ENCODE measurements around the gene PDCL2.
"Not testable (repeated sequence)": the region's sequence is repeated elsewhere in the genome, so short reads cannot be mapped to it uniquely, and the experiment has no call there.

PDCL2 gene, protein sequence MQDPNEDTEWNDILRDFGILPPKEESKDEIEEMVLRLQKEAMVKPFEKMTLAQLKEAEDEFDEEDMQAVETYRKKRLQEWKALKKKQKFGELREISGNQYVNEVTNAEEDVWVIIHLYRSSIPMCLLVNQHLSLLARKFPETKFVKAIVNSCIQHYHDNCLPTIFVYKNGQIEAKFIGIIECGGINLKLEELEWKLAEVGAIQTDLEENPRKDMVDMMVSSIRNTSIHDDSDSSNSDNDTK

DNA sequence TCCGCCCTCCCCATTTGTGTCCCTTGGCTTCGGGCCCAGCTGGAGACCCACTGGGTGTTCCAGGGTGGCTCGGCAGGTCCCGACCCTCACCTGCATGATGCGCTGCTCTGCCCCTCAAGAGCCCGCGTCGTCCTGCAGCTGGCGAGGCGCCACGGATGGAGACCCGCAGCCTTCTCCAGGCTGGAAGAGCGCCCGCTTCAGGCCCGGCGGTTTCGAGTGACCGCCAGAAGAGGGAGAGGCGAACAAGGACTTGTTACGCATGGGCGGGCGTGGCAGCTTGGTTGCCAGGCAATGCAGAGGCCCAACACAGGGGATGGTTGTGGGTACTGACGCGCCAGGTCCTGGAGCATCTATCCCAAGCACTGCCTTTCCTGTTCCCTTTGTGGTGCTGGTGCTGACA lies at the start of gene PDCL2:
TSS of gene PDCL2 (minus strand) at position 232 of the 400 bp plus-strand sequence. CDS start at position 96, 136 bp downstream.
- DNase-seq (ENCODE audit: low read depth in 2 of 2) = no peak

DNA sequence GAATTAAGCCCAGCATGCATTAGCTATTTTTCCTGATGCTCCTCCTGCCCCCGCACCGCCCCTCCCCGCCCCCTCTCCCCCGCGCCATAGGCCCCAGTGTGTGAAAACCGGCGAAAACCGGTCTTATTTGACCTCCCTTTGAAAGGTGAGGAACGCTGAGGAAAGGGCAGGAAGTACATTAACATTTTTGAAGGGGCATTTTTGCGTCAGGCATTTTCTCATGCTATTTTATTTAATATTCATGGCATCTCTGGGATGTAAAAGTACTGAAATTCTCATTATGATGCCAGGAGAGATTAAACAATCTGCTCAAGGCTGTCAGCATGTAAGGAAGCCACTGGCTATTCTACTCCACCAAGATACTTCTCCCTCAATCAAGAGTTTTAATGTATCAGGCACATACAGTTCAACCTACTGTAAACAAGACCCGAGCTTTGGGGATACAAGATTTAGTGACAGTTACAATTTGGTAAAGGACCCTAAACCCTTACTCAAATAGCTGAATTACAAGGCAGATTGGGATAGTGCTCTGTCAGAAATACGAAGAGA lies 45.3 kb upstream of the PDCL2 start:
- no peak for DNase-seq (ENCODE audit: low read depth in 2 of 2)

DNA sequence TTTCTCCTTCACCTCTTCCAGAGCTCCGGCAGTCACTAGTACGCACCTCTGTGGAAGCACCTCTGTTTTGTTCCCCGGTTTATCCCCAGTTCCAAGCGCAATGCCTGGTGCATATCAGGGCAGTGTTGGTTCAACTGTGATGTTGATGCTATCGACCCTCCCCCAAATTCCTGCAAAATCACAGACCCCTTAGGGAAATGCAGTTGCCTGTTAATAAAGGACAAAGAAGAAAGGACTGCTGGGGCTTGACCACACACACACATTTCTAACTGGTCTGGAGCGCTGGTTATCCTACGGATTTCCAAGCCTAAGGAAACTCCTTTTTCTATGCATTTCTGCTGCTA lies 44.6 kb upstream of the PDCL2 start:
- DNase-seq (ENCODE audit: low read depth in 2 of 2) = no peak

DNA sequence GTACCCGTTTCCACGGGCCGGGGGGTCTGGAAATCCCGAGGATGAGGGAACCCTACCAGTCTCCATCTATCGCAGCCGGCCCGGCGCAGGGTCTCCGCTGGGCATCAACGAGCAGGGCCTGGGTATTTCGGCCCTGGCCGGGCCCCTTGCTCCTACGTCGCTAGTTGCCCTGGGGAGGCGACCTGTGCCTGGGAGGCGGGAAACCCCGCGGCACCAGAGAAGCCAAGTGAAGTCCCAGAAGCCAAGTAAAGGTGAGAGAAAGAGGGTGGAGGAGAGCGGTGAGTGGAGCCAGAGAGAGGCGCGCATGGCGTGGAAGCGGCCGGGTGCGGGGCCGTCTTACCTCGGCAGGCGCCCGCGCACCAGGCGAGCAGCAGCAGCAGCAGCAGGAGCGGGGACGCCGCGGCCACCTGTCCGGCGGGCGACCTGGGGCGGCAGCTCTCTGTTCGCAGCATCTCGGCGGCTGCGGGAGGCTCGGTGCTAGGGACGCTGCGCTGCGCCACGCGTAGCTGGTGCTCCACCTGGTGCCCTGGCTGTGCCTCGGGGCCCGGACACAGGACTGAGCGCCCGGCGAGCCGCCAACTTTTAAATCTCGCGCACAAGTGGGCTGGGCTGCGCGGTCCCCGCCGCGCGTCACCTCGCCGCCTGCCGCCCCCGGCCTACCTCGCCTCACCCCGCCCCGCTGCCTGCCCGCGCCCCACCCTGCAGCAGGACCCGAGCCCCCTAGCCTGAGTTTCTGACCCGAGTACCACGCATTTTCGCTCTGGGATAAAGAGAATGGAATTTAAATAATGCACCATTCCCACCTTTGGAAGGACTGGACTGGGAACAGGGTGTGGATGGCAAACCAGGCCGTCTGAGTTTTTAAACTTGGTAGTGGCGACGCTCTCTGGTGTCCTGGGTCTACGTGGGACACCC lies 44.0 kb upstream of the PDCL2 start, which contains the start of gene NMU:
TSS of gene NMU (minus strand) at position 558 of the 915 bp plus-strand sequence. CDS start at position 452, 106 bp downstream.
- no peak for DNase-seq (ENCODE audit: low read depth in 2 of 2)

DNA sequence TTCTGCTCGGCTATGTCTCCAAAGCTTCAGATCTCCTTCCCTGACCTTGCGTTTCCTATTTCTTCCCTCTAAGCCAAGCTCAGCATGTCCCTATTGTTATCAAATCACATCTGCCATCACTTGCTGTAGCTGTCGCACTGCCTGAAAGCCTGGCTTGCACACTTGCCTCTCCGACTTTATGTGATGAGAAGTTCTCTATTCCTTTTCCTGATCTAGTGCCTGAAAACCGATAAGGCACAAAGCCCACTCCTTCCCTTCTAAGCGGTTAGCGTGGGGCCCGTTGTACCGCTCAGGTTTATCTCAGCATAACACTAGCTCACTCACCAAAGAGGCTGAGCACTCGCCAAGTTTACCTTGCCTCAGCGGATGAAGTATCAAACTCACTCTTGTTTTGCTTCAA lies 43.2 kb upstream of the PDCL2 start:
- DNase-seq (ENCODE audit: low read depth in 2 of 2) = no peak

DNA sequence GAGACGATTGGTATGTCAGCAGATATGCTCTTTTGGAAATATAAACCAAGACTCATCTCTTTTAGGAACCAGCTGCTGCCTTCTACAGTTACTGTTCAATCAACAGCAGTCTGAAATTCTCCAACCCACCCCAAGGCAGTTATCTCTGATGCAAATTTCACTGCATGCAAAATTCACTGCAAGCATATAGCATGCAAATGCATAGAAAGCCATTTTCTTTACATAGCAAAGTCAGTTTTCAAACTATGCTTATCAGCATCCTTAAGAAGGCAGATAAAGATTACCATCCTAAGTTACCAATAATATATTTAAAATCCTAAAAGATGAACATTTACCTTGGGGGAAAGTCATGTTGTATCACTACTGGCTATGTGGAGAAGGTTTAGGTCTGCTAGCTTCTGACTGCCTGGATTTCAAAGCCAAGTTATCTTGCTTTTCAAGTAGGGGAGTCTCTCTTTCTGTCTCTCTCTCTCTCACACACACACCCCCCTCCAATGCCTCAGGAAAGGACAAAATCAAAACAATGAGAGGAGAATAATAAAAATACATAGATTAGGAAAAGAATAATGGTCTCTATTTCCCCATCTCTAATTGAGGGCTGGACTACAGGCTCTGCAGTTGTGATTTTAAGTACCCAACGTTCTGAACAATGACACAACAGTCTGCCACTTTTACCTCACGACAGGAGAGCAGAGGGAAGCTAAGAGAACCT lies 42.5 kb upstream of the PDCL2 start:
- no peak for DNase-seq (ENCODE audit: low read depth in 2 of 2)

DNA sequence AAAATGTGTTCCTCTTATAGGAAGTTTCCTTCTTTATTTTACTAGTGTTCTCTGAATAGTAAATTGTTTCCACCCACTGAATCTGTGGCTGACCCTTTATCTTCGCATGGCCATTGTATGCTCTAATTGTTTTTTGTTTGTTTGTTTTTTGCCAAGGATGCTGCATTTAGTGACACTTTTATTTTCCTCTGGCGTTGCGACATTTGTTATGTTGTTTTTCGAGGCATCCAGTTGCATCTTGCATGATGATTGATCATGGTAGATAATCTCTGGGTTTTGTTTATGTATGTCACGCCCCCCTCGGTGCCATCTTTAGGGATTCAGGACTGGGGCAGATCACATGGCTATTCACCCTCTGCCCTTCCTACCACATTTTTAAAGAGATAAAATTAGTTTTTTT lies 41.9 kb upstream of the PDCL2 start:
- no peak for DNase-seq (ENCODE audit: low read depth in 2 of 2)

DNA sequence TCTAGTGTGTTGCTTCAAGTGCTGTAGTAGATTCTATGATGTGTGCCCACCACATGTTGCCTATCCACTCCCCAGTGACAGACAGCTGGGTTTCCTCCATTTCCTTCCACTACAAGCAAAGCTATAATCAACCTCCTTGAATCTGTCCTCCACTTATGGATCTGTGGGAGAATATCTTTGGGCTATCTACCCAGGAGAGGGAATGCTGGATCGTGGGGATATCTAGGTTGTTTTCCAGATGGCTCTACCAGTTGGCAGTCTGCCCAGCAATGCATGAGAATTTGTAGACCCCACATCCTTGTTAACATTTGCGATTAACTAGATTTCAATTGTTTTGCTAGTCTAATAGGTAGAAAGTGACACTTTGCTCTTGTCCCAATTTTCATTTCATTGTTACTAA lies 33.8 kb upstream of the PDCL2 start:
- no peak for DNase-seq (ENCODE audit: low read depth in 2 of 2)

DNA sequence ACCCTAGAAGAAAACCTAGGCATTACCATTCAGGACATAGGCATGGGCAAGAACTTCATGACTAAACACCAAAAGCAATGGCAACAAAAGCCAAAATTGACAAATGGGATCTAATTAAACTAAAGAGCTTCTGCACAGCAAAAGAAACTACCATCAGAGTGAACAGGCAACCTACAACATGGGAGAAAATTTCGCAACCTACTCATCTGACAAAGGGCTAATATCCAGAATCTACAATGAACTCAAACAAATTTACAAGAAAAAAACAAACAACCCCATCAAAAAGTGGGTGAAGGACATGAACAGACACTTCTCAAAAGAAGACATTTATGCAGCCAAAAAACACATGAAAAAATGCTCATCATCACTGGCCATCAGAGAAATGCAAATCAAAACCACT lies 32.0 kb upstream of the PDCL2 start:
- DNase-seq (ENCODE audit: low read depth in 2 of 2) = not testable (repeated sequence)

DNA sequence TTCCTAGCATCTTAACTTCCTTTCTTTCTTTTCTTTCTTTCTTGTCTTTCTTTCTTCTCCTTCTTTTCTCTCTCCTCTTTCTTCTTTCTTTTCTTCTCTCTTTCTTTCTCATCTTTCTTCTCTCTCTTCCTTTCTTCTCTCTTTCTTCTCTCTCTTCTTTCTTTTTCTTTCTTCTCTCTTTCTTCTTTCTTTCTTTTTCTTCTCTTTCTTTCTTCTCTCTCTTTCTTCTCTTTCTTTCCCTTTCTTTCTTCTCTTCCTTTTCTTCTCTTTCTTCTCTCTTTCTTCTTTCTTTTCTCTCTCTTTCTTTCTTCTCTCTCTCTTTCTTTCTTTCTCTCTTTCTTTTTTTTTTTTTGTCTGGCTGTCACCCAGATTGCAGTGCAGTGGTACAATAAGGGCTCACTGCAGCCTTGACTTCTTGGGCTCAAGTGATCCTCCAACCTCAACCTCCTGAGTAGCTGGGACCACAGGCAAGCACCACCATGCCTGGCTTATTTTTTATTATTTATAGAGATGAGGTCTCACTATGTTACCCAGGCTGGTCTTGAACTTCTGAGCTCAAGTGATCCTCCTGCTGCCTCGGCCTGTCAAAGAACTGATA lies 26.6 kb upstream of the PDCL2 start:
- DNase-seq (ENCODE audit: low read depth in 2 of 2) = no peak

DNA sequence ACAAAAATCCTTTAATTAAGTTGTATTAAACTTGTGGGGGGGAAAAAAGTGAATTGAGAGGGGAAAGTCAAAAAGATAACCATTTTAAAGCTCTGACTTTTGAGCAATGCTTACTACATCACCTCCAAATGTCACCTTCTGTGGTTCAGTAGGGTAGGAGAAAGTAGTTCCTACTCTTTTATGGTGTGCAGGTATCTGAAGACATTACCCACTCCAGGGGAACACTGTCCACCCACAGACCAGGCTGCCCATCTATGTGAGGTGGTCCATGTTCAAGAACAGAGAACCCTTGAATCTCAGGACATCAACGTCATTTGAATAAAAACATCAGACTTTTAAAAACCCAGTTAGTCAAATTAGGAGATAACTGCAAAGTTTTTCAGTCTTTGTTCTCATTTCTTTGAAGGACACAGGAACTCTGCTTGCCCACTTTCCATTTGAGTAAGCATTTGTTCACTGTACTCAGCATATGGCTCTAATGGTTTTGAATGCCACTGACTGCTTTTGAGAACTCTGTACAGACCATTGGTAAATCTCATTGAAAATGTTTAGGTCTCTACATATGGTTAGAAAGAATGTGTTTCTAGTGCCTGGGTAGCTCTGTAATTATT lies 25.6 kb upstream of the PDCL2 start:
- DNase-seq (ENCODE audit: low read depth in 2 of 2) = no peak

DNA sequence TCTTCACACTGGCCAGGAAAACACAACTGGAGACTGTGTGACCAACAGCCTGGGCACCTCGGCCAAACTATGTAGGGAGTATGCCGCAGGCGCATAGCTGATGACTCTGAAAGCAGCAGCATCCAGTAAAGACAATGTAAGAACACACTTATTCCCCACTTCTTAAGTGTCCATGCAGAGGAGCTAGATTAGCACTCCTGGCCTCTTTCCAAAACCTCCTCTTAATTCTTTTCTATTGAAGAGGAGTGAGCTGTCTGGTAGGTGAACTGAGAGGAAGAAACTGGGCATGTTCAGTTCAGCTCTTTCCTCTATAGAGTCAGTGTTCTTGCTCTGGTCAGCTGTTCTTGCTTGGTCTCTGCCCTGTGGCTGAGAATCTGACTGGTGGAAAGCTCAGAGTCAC lies 23.0 kb upstream of the PDCL2 start:
- no peak for DNase-seq (ENCODE audit: low read depth in 2 of 2)

DNA sequence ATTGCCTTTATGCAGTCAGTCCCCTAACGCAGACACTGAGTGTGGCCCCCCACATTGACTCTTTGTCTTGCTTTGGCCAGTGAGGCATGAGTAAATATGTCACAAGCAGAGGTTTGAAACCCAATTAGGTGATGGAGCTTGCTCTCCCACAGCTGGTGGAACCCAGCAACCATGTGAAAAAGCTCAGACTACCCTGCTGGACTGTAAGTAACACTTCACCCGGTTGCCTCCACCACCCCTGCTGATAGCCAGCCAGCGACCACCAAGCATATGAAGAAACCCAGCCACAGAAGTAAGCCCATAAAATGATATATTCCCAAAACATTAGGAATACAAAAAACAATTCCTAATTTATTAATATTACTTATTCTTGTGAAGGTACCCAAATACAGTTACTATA lies 21.6 kb upstream of the PDCL2 start:
- no peak for DNase-seq (ENCODE audit: low read depth in 2 of 2)

DNA sequence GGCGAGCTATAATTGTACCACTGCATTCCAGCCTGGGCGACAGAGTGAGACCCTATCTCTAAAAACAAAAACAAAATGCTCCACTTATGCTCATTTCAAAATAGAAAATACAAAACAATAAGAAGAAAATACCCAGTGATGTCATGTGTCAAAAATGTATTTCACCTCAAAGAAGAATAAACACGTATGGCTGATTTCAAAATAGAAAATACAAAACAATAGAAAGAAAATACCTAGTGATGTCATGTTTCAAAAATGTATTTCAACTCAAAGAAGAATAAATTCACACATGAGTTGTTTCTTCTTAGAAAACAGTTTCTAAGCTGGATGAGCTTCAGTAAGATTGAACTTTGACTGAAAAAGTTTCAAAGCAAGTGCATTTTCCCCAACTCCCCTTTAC lies 20.3 kb upstream of the PDCL2 start:
- DNase-seq (ENCODE audit: low read depth in 2 of 2) = no peak

DNA sequence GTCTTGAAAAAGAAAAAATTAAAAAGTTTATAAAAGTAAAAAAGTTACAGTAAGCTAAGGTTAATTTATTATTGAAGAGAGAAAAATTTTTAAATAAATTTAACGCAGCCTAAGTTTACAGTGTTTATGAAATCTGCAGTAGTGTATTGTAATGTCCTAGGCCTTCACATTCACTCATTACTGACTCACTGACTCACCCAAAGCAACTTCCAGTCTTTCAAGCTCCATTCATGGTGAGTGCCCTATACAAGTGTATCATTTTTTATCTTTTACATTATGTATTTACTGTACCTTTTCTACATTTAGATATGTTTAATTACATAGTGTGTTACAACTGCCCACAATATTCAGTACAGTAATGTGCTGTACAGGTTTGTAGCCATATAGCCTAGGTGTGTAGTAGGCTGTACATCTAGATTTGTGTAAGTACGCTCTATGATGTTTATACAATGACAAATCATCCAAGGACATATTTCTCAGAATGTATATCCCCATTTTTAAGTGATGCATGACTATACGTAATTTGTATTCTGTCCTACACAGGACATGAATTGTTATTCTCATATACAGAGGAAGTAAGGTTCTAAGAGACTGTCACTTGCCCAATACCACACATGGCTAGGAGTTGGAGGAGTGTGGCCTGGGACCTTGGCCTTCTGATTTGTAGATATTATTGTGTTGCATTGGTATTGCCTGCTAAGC lies 19.5 kb upstream of the PDCL2 start:
- no peak for DNase-seq (ENCODE audit: low read depth in 2 of 2)

DNA sequence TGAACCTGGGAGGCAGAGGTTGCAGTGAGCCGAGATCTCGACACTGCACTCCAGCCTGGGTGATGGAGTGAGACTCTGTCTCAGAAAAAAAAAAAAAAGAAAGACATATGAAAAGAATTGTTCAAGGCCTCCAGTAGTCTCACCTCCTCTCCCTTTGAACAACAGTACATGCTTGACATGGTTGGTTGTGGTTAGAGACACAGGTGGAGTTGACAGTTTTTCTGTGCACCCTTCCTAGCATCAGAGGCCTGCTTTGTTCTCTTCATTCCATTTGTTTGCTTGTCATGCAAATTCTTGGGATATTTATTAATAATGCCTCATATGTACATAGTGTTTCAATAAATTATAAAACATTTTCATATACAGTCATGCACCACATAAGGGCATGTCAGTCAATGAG lies 18.3 kb upstream of the PDCL2 start:
- no peak for DNase-seq (ENCODE audit: low read depth in 2 of 2)

DNA sequence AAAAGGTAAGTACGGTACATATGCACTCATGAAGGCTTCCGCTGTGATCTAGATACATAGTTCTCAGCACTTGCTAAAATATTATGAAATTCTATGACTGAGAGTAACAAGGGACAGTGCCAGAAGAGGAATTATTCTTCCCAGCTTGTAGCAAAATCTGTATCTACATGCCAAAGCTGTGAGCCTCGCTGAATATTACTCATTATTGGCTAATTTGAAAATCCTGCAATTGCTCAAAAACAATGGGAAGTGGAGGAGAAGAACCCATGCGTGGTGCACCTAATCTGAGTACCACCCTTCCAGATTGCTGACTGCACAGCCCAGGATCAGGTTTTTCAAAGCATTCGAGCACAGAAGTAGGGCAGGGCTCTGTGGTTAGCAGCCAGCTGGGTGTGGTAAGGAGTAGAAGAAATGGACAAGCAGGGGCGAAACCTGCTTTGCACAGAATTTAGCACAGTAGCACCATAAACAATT lies 17.4 kb upstream of the PDCL2 start:
- peak in 1 of 2 experiments; percentile 0 for DNase-seq (ENCODE audit: low read depth in 2 of 2)

DNA sequence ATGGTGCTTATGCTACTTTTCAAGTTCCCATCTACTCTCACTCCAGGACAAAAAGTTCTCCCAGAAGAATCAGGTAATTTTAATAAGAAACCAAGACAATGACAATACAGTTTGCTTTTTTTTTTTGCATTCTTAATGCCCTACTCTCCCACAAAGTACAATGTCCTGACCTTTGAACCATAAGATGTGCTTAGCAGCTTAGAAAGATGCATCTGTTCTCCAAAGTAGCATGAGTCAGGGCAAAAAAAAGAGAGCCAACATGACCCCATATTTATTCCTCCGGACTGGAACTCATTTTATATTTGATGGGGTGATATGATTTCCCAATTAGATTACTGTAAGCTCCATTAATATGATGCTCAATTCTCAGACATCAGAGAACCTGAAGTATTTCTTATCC lies 16.5 kb upstream of the PDCL2 start:
- DNase-seq (ENCODE audit: low read depth in 2 of 2) = no peak

DNA sequence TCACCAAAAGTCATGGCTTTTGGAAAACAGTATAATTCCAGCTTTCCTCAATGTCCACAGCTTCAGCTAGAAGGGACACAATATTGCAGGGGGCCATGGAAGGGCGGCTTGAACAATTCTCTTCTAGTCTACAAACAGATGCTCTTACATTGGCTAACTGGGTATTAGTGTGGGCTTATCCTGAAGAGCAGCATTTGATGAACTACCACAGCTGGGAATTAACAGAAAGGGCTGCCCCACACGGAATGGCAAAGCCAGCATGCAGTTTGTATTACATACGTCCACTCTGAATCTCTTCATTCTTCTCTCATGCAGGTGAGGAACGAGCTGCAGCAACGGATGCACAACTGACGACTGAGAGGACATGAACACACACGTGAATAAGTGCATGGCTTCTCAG lies 13.0 kb upstream of the PDCL2 start:
- DNase-seq (ENCODE audit: low read depth in 2 of 2) = no peak

DNA sequence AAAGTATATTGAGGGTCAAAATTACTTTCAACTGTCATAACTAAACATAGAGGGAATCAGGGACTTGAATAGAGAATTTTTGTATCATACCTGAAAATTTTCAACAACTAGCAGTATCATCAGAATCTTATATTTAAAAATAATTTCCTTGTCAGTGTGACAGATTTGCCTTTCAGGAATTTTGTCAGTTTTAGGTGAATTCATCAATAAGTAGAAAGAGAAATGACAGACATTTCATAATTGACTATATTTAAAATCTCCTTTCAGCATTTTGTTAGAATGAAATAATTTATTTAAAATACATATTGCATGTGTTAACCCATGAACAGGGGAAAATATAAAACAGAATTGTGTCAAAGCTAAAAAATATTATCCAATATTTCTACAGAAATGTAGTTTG lies 8.6 kb upstream of the PDCL2 start:
- DNase-seq (ENCODE audit: low read depth in 2 of 2) = no peak

DNA sequence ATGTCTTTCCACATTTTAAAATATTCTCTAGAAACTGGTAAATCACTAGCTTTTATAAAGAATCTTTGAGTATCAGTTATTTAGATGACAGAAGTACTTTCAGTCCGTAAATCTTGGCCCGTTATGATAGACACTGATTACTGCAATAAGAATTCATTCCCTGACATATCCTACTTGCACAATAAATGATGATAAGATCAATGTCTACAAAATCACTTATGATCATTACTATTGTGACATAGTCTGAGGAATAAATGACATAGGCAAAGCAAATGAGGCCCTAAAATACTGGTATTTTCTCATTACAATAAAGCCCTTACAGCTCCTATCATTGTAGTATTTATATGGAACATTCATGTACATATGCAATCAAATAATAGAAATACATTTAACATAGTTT lies 6.6 kb upstream of the PDCL2 start:
- DNase-seq (ENCODE audit: low read depth in 2 of 2) = no peak

Data from fibroblast of skin of left quadriceps (primary cell).